ENCODE measurements around the gene CNOT3.
"Not testable (repeated sequence)": the region's sequence is repeated elsewhere in the genome, so short reads cannot be mapped to it uniquely, and the experiment has no call there.

Gene CNOT3

DNA sequence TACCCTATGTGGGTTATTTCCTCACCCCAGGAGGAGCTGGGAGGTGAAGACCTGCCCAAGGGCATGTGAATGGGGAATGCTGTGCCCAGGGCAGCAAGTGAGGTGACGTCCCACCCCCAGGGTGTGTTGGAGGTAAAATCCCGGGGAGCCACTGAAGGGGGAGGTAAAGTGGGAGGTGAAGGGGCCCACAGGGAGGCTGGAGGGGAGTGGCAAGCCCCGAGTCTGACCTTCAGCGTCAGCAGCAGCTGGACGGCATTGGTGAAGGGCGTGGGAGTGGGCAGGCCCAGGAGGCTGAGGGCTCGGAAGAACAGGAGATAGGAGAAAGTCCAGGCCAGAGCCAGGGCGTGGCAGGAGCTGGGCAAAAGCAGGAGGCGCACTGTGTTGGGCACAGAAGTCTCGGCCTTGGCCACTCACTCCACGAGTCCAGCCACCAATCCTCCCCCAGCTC lies 49.4 kb downstream of the CNOT3 start:
- intact Hi-C loops (cut with DNase I): loop anchor here (5.0 kb wide), 1 partner anchor 45 kb away; no protein-coding TSS in a partner anchor

DNA sequence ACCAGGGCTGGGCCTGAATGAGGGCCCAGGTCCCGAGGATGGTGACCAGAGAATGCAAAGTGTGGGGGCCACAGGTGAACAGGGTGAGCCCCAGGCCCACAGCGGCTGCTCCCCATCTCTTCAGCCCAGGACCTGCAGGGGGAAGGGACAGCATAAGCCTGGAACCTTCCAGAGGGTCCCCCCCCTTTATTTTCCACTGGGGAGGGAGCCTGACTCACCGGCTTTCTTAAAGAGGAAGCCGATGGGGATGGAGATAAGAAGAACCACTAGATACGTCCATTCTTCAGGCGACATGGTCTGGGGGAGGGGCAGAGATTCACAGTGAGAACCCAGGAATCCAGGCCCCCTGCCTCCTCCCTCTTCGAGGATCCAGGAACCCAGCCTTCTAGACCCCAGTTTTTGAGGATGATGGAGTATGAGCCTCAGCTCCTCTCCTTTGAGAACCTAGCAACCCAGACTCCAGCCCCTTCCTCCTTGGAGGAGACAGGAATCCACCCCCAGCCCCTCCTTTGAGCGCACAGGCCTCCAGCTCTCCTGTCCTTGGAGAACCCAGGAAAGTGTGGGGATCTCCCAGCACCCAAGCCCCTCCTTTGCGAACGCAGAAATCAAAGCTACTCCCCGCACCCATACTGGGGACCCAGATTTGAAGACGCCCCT lies 50.8 kb downstream of the CNOT3 start:
- DNase-seq: peak in 2 of 10 donors; percentile 59 to 72

More for the DNA sequence above, 49.4 kb downstream of the CNOT3 start:
- peak in 2 of 10 donors; percentile 61 to 72 for DNase-seq

DNA sequence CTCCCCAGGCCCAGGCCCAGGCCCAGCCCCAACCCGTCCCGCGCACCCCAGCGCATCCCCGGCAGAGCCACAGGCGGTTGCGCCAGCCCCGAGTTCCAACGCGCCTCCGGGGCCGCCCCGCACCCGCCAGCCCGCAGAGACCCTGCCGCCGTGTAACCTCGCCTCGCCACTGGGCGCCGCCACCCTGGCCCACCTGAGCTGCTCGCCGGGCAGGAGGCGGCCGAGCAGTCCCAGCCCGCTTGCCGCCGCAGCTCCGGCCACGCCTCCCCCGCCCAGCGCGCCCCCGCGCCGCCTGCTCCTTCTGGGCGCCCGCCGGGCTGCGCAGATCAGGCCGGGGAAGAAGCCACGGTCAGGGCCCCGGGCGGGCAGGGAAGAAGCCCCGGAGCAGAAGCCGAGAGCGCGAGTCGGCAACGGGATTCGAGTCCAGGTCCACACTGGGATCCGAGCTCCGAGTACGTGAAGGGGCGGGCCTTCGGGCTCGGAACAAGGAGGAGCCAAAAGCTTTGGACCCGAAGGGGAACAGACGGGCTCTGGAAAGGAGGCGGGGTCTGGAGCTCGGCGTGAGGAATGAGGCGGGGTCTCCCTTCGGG lies 51.7 kb downstream of the CNOT3 start, which contains the start of gene MBOAT7:
TSS of gene MBOAT7 (minus strand) at position 436 of the 590 bp plus-strand sequence. CDS start 1,072 bp downstream, outside the sequence.
- intact Hi-C loops (cut with DNase I): loop anchor here (5.0 kb wide), 1 partner anchor 43 kb away; no protein-coding TSS in a partner anchor
- DNase-seq: peak in 1 of 10 donors; percentile 34

More for the DNA sequence above, 50.8 kb downstream of the CNOT3 start:
- intact Hi-C loops (cut with DNase I): loop anchor here (5.0 kb wide), 1 partner anchor 44 kb away; no protein-coding TSS in a partner anchor

DNA sequence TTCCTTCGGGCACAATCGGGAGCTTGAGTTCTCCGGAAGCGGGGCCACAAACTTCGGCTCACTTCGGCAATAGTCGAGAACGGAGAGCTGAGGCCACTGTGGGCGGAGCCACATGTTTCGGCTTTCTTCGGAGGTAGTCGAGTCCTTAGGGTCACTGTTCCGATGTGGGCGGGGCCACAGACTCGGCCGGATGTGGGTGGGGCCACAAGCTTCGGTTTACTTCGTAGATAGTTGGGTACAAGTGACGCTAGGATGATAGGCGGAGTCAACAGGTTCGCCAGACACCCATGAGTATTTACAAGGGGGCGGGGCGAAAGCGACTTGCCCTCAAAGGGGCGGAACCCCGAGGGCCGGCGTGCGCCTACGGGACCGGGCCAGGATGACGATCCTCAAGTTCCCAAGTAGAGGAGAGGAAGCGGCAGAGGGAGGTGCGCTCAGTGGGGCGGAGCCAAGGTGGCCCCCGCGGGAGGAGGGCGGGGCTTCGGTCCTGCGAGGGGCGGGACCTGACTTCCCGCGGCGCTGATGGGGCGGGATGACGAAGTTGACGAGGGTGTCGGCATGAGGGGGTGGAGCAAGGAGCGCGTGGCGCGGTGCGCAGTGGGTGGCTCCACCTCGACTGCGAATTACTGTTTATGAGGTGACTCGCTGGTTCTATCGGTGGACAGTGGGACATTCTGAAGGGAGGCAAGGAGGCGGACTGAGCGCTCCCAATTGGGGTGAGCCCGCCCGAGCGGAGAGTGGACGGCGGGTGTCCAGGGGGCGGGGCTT lies 52.4 kb downstream of the CNOT3 start:
- DNase-seq: peak; percentile 99 to 100 (median 100)
- intact Hi-C loops (cut with DNase I): loop anchor here (5.0 kb wide), 1 partner anchor 42 kb away; no protein-coding TSS in a partner anchor

DNA sequence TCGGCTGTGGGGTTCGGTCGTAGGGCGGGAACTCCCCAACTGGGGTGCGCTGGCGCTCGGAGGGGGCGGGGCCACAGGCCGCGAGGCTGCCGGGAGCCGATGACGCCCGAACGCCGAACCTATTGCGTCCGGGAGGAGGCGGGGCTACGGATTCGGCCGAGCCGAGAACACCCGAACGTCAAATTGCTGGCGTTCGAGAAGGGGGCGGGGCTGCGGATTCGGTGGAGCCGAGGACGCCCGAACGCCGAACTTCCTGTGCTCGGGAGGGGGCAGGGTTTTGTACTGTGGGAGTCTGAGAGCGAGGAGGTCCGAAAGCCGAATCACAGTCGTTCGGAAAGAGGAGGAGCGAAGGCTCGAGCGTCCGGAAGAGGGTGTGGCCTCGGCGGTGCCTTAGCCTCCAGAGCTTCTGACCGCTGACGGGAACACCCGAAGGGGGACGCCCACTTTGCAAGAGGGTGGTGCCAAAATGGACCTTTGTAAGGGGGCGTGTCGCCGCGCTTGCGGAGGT lies 53.0 kb downstream of the CNOT3 start:
- DNase-seq: peak; percentile 99 to 100 (median 100)
- intact Hi-C loops (cut with DNase I): no loop called here

DNA sequence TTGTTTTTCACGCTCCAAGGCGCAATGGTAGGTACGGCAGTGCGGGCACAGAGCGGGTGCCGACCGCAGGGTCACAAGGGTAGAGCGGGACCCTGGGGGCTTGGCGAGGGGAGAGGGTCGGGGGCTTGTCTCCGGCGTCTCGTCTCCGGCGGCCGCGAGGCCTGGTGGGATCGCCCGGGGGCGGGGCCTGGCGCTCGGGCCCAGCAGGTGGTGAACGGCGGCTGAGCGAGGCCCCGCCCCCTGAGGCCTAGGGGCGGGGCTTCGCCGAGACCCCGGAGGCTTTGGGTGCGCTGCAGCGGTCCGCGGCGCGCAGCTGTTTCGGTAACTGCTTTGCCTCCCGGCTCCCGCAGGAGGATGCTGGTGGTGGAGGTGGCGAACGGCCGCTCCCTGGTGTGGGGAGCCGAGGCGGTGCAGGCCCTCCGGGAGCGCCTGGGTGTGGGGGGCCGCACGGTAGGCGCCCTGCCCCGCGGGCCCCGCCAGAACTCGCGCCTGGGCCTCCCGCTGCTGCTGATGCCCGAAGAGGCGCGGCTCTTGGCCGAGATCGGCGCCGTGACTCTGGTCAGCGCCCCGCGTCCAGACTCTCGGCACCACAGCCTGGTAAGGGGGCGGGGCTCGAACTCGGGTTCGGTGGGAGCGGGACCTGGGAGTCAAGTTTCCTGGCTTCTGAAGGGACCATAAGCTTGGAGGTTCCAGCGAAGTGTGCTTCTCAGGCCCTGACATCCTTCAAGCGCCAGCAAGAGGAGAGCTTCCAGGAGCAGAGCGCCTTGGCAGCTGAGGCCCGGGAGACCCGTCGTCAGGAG lies 53.6 kb downstream of the CNOT3 start, which contains the start of gene TSEN34:
TSS of gene TSEN34 (plus strand) at position 298 of the 800 bp plus-strand sequence. CDS start at position 355, 57 bp downstream.
- DNase-seq: peak; percentile 69 to 98 (median 80)
- intact Hi-C loops (cut with DNase I): no loop called here

DNA sequence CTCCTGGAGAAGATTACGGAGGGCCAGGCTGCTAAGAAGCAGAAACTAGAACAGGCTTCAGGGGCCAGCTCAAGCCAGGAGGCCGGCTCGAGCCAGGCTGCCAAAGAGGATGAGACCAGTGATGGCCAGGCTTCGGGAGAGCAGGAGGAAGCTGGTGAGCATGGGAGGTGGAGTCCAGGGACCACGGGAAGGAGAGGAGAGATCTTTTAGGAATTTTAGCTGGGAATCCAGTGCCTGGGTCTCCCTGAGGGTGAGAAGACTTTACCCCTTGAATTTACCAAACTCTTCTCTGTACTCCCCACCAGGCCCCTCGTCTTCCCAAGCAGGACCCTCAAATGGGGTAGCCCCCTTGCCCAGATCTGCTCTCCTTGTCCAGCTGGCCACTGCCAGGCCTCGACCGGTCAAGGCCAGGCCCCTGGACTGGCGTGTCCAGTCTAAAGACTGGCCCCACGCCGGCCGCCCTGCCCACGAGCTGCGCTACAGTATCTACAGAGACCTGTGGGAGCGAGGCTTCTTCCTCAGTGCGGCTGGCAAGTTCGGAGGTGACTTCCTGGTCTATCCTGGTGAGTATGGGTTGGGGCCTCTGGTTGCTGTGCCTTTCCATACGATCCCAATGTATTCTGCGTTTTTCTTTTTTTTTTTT lies 54.4 kb downstream of the CNOT3 start:
- peak in 1 of 10 donors; percentile 59 for DNase-seq
- intact Hi-C loops (cut with DNase I): no loop called here

DNA sequence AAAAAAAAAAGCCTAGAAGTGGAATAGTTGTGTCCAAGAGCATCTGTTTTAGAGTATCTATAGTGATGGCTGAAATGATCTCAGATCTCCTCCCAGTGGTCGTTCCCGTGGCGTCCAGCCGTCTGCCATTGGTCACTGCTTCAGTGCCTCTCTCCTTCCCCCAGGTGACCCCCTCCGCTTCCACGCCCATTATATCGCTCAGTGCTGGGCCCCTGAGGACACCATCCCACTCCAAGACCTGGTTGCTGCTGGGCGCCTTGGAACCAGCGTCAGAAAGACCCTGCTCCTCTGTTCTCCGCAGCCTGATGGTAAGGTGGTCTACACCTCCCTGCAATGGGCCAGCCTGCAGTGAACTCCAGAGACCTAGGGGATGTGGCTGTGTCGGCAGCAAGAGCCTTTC lies 55.4 kb downstream of the CNOT3 start:
- DNase-seq: peak in 1 of 10 donors; percentile 53
- intact Hi-C loops (cut with DNase I): no loop called here

DNA sequence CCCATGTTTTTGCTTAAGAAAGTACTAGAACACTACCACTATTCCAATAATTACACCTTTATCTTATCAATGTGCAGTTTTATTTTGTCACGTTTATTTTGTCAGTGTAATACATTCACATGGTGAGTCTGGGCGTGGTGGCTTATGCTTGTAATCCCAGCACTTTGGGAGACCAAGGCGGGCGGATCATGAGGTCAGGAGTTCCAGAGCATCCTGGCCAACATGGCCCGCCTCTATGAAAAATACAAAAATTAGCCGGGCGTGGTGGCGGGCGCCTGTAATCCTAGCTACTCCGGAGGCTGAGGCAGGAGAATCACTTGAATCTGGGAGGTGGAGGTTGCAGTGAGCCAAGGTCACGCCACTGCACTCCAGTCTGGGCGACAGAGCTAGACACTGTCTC lies 56.9 kb downstream of the CNOT3 start:
- intact Hi-C loops (cut with DNase I): not testable (repeated sequence)
- DNase-seq: peak in 1 of 10 donors; percentile 6

DNA sequence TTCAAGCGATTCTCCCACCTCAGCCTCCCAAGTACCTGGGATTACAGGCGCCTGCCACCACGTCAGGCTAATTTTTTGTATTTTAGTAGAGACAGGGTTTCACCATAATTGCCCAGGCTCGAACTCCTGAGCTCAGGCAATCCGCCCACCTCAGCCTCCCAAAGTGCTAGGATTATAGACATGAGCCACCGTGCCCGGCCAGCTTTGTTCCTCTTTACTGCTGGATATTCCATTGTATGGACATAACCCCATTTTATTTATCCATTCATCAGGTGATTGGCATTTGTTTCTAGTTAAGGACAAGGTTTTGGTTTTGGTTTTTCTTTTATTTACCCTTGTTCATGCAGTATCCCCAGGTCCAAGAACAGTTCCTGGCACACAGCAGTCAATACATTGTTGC lies 59.0 kb downstream of the CNOT3 start:
- DNase-seq: peak in 2 of 10 donors; percentile 5 to 22
- intact Hi-C loops (cut with DNase I): no loop called here

DNA sequence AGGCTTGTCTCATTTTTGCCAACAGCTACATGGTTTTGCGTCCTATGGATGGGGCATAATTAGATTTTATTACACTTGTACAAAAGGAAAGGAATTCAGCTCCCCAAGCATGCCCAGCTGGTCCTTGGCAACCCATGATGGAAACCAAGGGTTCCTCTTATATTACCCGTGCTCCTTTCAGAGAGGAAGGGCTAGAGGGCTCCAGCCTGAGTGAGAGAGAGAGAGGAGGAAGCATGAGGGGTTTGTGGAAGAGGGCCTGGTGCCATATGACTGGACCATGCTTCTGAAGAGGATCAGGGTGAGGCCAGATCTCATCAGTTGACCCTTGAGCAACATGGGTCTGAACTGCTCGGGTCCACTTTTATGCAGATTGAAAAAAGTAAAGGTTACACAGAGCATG lies 59.6 kb downstream of the CNOT3 start:
- intact Hi-C loops (cut with DNase I): no loop called here

DNA sequence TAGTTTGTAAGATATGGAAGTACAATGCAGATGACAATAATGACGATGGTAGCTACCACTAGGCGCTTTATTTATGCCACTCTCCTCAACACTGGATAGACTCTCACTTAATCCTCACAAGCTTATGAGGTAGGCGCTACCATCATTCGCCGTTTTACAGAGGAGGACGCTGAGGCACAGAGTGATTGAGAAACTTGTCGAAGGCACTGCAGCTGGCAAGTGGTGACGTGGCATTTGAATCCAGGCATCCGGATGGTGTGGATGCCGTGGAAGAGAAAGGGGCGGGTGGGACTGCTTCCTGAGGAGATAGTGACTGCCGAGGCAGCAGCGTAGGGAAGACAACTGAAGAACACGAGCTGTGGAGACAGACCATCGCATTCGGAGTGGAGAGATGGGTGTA lies 61.8 kb downstream of the CNOT3 start:
- peak in 1 of 10 donors; percentile 45 for DNase-seq
- intact Hi-C loops (cut with DNase I): no loop called here

More for the DNA sequence above, 59.6 kb downstream of the CNOT3 start:
- DNase-seq: peak in 2 of 10 donors; percentile 0 to 9

DNA sequence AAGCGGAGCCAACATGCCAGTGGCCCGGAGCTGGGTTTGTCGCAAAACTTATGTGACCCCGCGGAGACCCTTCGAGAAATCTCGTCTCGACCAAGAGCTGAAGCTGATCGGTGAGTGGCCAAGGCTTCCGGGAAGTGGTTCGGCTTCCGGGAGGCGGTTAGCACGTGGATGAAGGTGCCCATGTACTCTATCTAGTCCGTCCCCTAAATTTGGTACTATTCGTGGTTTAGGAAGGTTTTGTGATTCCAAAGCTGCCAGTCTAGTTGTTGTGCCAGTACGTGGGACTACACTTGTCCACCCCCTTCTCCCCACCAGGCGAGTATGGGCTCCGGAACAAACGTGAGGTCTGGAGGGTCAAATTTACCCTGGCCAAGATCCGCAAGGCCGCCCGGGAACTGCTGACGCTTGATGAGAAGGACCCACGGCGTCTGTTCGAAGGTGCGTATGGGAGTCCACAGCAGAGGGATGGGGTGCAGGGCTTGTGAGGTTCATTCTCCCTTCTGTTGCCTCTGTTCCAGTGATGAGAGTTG lies 63.7 kb downstream of the CNOT3 start:
- peak in 2 of 10 donors; percentile 43 to 82 for DNase-seq
- intact Hi-C loops (cut with DNase I): no loop called here

DNA sequence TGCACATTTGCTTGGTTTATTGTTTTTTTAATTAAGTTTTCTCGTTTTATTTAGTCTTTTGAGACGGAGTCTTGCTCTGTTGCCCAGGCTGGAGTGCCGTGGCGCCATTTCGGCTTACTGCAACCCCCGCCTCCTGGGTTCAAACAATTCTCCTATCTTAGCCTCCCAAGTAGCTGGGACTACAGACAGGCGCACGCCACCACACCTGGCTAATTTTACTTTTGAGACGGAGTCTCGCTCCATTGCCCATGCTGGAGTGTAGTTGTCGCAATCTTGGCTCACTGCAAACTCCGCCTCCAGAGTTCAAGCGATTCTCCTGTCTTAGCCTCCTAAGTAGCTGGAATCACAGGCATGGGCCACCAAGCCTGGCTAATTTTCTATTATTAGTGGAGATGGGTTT lies 64.4 kb downstream of the CNOT3 start:
- DNase-seq: peak in 3 of 10 donors; percentile 3 to 31 (median 27)
- intact Hi-C loops (cut with DNase I): no loop called here

DNA sequence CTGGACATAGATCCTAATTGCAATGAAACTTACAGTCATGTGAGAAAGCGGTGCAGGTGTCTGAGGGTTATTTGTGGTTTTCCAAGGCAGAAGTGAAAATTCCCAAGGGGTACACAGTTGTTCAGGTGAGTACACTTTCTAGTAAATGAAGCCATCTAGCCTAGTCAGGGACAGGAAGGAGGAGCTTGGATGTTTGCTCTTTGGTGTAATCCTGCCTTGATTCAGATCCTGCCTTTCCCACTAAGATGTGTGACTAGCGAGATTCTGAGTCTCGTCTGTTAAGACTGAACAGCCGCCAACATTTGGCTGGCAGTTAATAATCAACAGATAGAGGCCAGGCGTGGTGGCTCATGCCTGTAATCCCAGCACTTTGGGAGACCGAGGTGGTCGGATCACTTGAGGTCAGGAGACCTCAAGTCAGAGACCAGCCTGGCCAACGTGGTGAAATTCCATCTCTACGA lies 65.6 kb downstream of the CNOT3 start:
- intact Hi-C loops (cut with DNase I): no loop called here
- DNase-seq: peak in 3 of 10 donors; percentile 3 to 32 (median 17)

DNA sequence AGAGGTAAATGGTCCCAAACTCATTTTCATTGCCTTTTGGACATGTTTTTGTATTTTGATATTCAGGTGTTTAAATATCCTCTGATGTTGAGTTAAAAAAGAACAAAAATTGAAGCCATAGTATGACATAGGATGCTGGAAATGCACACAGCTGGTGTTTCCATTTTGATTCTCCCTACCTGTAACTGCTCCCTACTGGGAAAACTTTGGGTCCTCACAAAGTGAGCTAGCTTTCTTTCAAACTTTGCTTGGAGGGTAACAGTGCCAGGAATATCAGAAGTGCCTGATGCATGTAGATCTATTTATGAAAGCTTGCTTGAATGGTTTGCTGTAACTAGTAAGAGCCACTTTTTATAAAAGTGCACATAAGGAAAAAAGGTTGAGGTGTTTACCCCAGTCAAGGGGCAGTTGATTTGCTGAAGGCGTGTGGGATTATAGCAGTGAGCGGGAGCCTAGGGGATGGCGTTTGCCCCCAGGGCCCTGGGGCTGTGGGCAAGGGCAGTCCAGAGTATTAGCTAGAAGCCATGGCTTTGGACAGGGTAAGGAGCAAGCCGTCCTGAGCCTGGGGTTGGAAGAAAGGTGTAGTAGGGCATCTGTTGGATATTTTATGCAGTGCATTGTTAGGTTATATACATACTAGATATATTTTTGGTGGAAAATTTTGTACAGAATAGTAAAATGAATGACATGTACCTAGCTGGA lies 67.4 kb downstream of the CNOT3 start:
- intact Hi-C loops (cut with DNase I): no loop called here
- DNase-seq: peak in 2 of 10 donors; percentile 13 to 68

All from posterior cingulate gyrus (tissue), 11 donors.